Hindlimb muscle (tissue), 1 donor: ENCODE measurements around the gene PPP1R16B. TPM values are rescaled to one million over a fixed set of nuclear protein-coding genes. Genes with fewer than 3 reads are reported as not detected.
A peak's percentile ranks its signal among the peaks of the same experiment; 100 is the strongest.
"Not testable (repeated sequence)": the region's sequence is repeated elsewhere in the genome, so short reads cannot be mapped to it uniquely, and the experiment has no call there.

ENCODE experiments used
- DNase-seq: peaks from one replicate; pipeline ENCODE4 v3.0.0-alpha.2; 2013
- polyA plus RNA-seq: library from polyadenylated mRNA; unstranded; fragments of 120-200 nt; gene quantifications from one replicate; pipeline ENCODE4 v1.2.1, GENCODE V29; 2013; ENCODE audit not compliant: insufficient read length

Gene PPP1R16B
- polyA plus RNA-seq, 1 donor = 3.7 TPM

GRCh38 chr20:38937978-38938473 is 132.5 kb downstream of the PPP1R16B start:
- DNase-seq = no peak

DNA sequence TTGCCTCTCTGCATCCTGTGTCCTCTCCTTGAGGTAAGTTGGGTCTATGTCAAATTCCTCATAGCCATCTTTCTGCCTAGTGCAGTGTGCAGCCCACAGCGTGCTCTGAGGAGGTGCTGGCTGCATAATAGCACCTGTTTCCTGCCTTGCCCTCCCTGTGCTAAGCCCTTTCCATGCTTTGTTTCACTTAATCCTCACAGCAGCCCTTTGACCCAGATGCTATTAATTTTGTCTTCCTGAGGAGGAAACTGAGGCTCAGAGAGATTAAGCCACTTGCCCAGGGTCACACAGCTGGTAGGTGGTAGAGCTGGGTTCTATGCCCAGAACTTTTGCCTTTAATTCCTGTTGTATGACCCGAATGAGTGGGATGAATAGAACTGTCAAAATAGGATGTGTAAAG is 134.2 kb downstream of the PPP1R16B start:
- DNase-seq = no peak

GRCh38 chr20:38940644-38941043 is 135.1 kb downstream of the PPP1R16B start:
- DNase-seq = no peak

GRCh38 chr20:38941726-38942389 is 136.4 kb downstream of the PPP1R16B start:
- no peak for DNase-seq

- no peak for DNase-seq
Measured at GRCh38 chr20:38945012-38945411, 139.5 kb downstream of the PPP1R16B start.

DNA sequence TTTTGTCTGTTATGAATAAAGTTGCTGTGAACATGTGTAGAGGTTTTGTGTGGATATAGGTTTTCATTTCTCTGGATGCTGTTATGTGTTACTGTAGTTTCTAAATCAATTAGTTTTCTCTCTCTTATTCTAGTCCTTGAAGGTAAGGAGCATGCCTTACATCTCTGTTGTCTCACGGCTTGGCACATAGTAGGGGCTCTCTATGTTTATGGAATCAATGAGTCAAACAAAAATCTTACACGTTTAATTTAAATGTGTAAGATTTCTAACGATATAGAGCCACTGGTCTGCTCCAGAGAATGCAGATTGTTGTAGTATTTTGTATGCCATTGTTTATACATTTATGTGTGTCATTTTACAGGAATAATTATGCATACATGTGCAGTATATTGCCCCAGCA is 141.3 kb downstream of the PPP1R16B start:
- DNase-seq = no peak

GRCh38 chr20:38947931-38948362 is 142.4 kb downstream of the PPP1R16B start:
- no peak for DNase-seq

GRCh38 chr20:38950254-38950653 is 144.8 kb downstream of the PPP1R16B start:
- no peak for DNase-seq

DNA sequence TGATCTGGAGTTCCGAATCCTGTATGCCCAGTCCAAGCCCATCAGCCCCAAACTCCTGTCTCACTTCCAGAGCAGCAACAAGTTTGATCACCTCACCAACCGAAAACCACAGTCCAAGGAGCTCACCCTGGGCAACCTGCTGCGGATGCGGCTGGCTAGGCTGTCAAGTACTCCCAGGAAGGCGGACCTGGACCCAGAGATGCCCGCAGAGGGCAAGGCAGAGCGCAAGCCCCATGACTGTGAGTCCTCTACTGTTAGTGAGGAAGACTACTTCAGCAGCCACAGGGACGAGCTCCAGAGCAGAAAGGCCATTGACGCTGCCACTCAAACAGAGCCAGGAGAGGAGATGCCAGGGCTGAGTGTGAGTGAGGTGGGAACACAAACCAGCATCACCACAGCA is 146.1 kb downstream of the PPP1R16B start:
- no peak for DNase-seq

DNA sequence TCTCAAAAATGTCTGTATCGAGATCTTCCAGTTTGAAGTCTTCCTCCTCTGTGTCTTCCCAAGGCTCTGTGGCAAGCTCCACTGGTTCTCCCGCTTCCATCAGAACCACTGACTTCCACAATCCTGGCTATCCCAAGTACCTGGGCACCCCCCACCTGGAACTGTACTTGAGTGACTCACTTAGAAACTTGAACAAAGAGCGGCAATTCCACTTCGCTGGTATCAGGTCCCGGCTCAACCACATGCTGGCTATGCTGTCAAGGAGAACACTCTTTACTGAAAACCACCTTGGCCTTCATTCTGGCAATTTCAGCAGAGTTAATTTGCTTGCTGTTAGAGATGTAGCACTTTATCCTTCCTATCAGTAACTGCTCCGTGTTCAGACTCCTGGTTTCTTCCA is 146.7 kb downstream of the PPP1R16B start:
- no peak for DNase-seq

DNA sequence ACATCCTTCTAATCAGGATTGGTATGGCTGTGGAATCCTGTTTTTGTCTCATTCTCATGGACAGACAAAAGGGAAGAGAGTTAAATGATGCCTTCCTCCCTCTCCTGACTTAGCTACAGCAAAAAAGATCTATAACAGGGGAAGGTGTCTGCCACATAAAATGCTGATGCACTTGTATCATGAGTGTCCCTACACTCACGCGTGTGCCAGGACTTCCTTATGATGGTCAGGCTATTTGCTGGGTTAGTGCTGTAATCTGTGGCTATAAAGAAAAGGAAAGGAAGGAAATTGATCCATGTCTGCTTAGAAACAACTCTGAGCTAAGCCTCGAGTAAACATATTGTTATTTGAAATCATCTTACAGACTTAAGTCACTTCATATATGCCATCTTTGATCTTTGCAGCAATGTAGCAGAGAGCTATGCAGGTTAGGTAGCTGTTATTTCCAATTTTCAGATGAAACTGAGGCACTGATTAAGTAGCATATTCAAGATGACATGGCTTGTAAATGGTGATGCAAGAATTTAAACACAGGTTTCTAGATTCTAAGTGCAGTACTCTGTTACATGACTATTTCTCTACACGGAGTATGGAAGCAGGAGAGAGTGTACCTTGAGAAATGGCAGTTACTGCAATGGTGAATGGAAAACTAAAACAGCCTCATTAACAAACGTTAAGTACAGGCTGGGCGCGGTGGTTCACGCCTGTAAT is 148.3 kb downstream of the PPP1R16B start:
- DNase-seq = no peak

GRCh38 chr20:38957235-38957876 is 151.9 kb downstream of the PPP1R16B start:
- DNase-seq = no peak

DNA sequence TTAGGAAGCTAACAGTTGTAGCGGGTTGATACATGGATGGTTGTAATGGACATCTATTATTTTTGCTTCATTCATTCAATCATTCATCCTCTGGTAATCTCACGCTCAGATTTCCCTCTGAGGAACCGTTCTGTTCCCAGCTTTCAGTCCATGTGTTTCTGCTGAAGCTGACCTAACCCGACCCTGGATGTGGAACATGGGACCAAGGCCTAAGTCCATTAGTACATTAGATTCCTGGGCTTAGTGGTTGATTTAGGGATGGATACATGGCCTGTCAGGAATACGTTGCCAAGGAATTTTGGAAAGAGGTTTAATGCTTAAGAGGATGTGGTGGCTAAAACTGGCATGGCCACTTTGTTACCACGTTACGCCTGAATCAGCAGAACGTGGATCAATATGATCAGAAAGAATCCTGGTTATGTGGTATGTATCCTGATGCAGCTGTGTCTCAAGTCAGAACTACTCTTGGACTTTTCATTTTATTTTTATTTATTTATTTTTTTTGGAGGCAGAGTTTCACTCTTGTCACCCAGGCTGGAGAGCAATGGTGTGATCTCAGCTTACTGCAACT is 152.5 kb downstream of the PPP1R16B start:
- DNase-seq = no peak

DNA sequence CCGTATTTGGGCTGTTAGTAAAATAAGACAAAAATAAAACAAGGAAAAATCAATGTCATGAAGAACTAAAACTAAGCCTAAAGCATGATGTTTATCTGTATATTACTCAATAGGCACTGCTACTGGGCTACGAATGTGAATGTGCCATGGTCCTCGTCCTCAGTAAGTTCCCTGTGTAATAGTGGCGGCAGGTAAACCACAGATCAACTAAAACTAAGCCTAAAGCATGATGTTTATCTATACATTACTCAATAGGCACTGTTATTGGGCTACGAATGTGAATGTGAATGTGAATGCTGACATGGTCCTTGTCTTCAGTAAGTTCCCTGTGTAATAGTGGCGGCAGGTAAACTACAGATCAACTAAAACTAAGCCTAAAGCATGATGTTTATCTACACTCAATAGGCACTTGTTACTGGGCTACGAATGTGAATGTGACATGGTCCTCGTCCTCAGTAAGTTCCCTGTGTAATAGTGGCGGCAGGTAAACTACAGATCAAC is 154.7 kb downstream of the PPP1R16B start:
- DNase-seq = not testable (repeated sequence)

GRCh38 chr20:38961530-38962043 is 156.1 kb downstream of the PPP1R16B start:
- no peak for DNase-seq

GRCh38 chr20:38962044-38962927 is 156.8 kb downstream of the PPP1R16B start, which contains the start of gene DHX35:
Gene DHX35, plus strand, starts transcription at chr20:38962344. Its CDS starts 24 bp downstream, at chr20:38962368.
- peak; percentile 99 for DNase-seq

- no peak for DNase-seq
Measured at GRCh38 chr20:38962928-38963401, 157.5 kb downstream of the PPP1R16B start.

DNA sequence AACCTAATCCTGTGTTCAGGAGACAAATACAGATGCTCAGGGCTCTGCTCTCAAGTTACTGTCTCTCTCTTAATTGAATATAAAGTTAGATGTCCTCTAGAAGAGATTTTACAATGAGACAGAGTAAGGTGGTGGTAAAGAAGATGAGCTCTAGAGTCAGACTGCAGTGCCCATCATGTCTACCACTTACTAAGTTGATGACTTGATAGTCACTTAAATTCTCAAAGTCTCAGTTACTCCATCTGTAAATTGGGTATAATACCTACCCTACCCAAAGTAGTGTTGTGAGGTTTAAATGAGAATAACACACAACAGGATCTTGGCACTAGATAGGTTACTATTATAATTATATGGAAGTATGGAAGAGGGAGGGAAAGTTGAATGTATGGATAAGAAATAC is 158.2 kb downstream of the PPP1R16B start:
- no peak for DNase-seq

DNA sequence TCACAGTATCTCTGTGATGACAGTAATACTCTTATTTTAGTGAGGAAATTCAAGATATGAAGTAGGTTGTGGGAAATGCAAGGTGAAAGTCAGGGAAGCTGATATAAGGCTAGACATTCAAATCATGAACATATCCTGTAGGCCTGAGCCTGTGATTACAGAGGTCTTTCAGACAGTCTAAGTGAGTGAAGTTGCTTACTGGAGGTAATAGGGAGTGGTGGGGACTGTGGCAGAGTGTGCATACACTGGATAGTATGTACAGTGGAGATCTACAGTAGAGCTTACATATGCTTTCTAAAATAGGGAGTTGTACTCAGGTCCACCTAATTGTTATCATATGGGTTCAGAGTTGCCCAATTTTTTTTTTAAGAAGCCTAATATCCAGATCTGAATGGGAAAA is 159.8 kb downstream of the PPP1R16B start:
- no peak for DNase-seq

- no peak for DNase-seq
Measured at GRCh38 chr20:38968090-38968489, 162.6 kb downstream of the PPP1R16B start.

DNA sequence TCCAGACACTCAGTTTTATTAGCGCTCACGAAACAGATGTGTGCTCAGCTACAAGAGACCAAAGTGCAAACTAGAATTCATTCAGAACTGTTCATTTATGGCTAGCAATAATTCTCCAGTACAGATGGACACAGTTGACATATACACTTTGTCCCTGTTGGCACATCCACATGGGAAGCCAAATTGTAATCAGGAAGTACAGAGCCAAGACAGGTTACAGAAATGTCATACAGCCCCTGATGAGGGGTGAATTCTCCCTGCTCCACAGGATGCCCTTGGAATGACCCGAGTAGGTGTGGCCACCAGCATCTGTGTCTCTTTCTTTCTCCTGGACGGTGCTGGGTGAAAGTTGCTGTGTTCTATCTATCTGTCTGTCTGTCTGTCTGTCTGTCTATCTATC is 164.2 kb downstream of the PPP1R16B start:
- DNase-seq = no peak
